Calu3 (cell line): ENCODE data around the gene CIPC. TPM values are rescaled to one million over a fixed set of nuclear protein-coding genes. Genes with fewer than 3 reads are reported as not detected.

Experiments
- BruUV-seq: library from RNA; stranded (reverse); fragments of 400-500 nt; replicated peaks from 2 replicates; lab custom pipeline; 2021; lab: Mats Ljungman, UMichigan
- CTCF ChIA-PET: fragments of 300-600 bp; sonication (Branson Sonifier 250); formaldehyde crosslinking; loops from one replicate; lab custom pipeline; 2022; ENCODE audit warnings: antibody characterized with exemption; lab: Charles Lee
- DNase-seq: peaks from one replicate; pipeline ENCODE4 v3.0.0; 2022
- H3K27ac Mint-ChIP-seq: one replicate; pipeline ENCODE4 v1.8.0; 2022; ENCODE audit warnings: mixed read lengths; ENCODE audit not compliant: unreplicated experiment
- H3K27me3 Mint-ChIP-seq: one replicate; pipeline ENCODE4 v1.8.0; 2022; ENCODE audit warnings: mixed read lengths; ENCODE audit not compliant: unreplicated experiment
- H3K36me3 Mint-ChIP-seq: one replicate; pipeline ENCODE4 v1.8.0; 2022; ENCODE audit warnings: mild to moderate bottlenecking, moderate library complexity, mixed read lengths; ENCODE audit not compliant: insufficient read depth, unreplicated experiment
- H3K4me1 Mint-ChIP-seq: one replicate; pipeline ENCODE4 v1.8.0; 2022; ENCODE audit warnings: mild to moderate bottlenecking, low read depth, mixed read lengths; ENCODE audit not compliant: unreplicated experiment
- H3K4me3 Mint-ChIP-seq: one replicate; pipeline ENCODE4 v1.8.0; 2022; ENCODE audit warnings: mild to moderate bottlenecking, low read depth, moderate library complexity, mixed read lengths; ENCODE audit not compliant: unreplicated experiment
- H3K9me3 Mint-ChIP-seq: one replicate; pipeline ENCODE4 v1.8.0; 2022; ENCODE audit warnings: low read depth, mixed read lengths; ENCODE audit not compliant: unreplicated experiment
- CTCF ChIP-seq: fragments of 200-600 bp; IDR thresholded peaks from one replicate; pipeline ENCODE4 v1.8.0; 2022; ENCODE audit warnings: antibody characterized with exemption; ENCODE audit not compliant: unreplicated experiment
- intact Hi-C: fragments of 100-400 bp; cut with micrococcal nuclease; formaldehyde crosslinking; loops from one replicate; pipeline ENCODE4 v1.10.0; 2022; ENCODE audit not compliant: unreplicated experiment
- total RNA-seq: library from RNA; stranded (reverse); gene quantifications from 2 replicates; pipeline ENCODE4 v1.2.3, GENCODE V29; 2022

CIPC gene
- total RNA-seq, 1 experiment from 2014 or later: 16.5 TPM

GRCh38 chr14:77139022-77139421, 41.0 kb downstream of the CIPC start:
- H3K9me3 Mint-ChIP-seq: no peaks in the 10 kb centered on the region
- CTCF ChIA-PET: interaction anchor here (0.9 kb wide), 1 partner anchor 15 kb away, joined by 3 read pairs; no protein-coding TSS in a partner anchor
- no peak for TF ChIP-seq CTCF
- intact Hi-C loops: no loop called here
- H3K36me3 Mint-ChIP-seq: no peaks in the 10 kb centered on the region
- no peak for DNase-seq
- peaks cover 11% of the 10 kb centered on the region for H3K4me1 Mint-ChIP-seq
- no peak overlapping the region for H3K27ac Mint-ChIP-seq
- peak overlapping the region; percentile 64 for H3K4me3 Mint-ChIP-seq
- no TSS peak for BruUV-seq
- H3K27me3 Mint-ChIP-seq: peaks cover 96% of the 10 kb centered on the region

GRCh38 chr14:77139540-77140358, 41.7 kb downstream of the CIPC start:
- Mint-ChIP-seq H3K9me3 (no peaks in the 10 kb centered on the region), H3K27ac (no peak overlapping the region), H3K36me3 (no peaks in the 10 kb centered on the region), H3K27me3 (peaks cover 96% of the 10 kb centered on the region), H3K4me3 (peak overlapping the region; percentile 64), H3K4me1 (peaks cover 9% of the 10 kb centered on the region)
- no TSS peak for BruUV-seq
- peak; percentile 72 for DNase-seq
- TF ChIP-seq CTCF: peak; percentile 76
- intact Hi-C loops: no loop called here
- CTCF ChIA-PET: interaction anchor here (0.9 to 1.3 kb wide), 5 partner anchors 16 to 176 kb away, joined by 3 read pairs; no protein-coding TSS in a partner anchor

- CTCF ChIA-PET: interaction anchor here (1.0 to 1.3 kb wide), 4 partner anchors 43 to 175 kb away, joined by 3 read pairs; no protein-coding TSS in a partner anchor
- Mint-ChIP-seq H3K36me3 (no peaks in the 10 kb centered on the region), H3K27me3 (peaks cover 96% of the 10 kb centered on the region), H3K27ac (no peak overlapping the region), H3K4me1 (peaks cover 9% of the 10 kb centered on the region), H3K4me3 (peak overlapping the region; percentile 64), H3K9me3 (no peaks in the 10 kb centered on the region)
- BruUV-seq: no TSS peak
- DNase-seq: no peak
- TF ChIP-seq CTCF: no peak
- intact Hi-C loops: no loop called here
Measured at GRCh38 chr14:77140359-77141213, 42.5 kb downstream of the CIPC start.

GRCh38 chr14:77141214-77142004, 43.4 kb downstream of the CIPC start, which contains the start of gene ZDHHC22:
ZDHHC22 (minus strand) TSS chr14:77141791; CDS start chr14:77139738, 2,053 bp downstream.
- Mint-ChIP-seq H3K9me3 (no peaks in the 10 kb centered on the region), H3K4me3 (peak within 1 kb of the TSS; percentile 64), H3K36me3 (no peaks in the 10 kb centered on the region), H3K4me1 (peaks cover 9% of the 10 kb centered on the region), H3K27me3 (peaks cover 96% of the 10 kb centered on the region), H3K27ac (no peak within 1 kb of the TSS)
- no TSS peak for BruUV-seq
- intact Hi-C loops: no loop called here
- peak; percentile 61 for DNase-seq
- peak; percentile 80 for TF ChIP-seq CTCF
- CTCF ChIA-PET: no interaction called here
